Measurements from ENCODE around the gene EMC10. TPM values are rescaled to one million over a fixed set of nuclear protein-coding genes. Genes with fewer than 3 reads are reported as not detected.

Gene EMC10
- total RNA-seq, 2 donors from 2014 or later: 135 to 286 TPM

- WGBS: 43% methylated on average over 12 of the region's 12 CpGs
- no peaks in the 10 kb centered on the region for H3K27me3 ChIP-seq (replicated peaks; ENCODE audit: insufficient read depth)
- H3K4me3 ChIP-seq: no peak overlapping the region
- H3K27ac ChIP-seq: no peak overlapping the region
- intact Hi-C loops (cut with DNase I): no loop called here
- TF ChIP-seq CTCF (IDR thresholded peaks at IDR 0.05) (no peak), POLR2A (IDR thresholded peaks at IDR 0.05) (no peak), POLR2AphosphoS5 (IDR thresholded peaks at IDR 0.05) (no peak)
- H3K9me3 ChIP-seq: no peaks in the 10 kb centered on the region
- H3K4me1 ChIP-seq (replicated peaks): no peaks in the 10 kb centered on the region
- H3K36me3 ChIP-seq: no peaks in the 10 kb centered on the region
- no peak for DNase-seq (ENCODE audit: low spot score)
These were observed 40.1 kb downstream of the EMC10 start for GRCh38 chr19:50516456-50516855.

- intact Hi-C loops (cut with DNase I): no loop called here
- H3K36me3 ChIP-seq: no peaks in the 10 kb centered on the region
- no peak for DNase-seq (ENCODE audit: low spot score)
- TF ChIP-seq CTCF (IDR thresholded peaks at IDR 0.05) (no peak), POLR2AphosphoS5 (IDR thresholded peaks at IDR 0.05) (no peak), POLR2A (IDR thresholded peaks at IDR 0.05) (no peak)
- no peak overlapping the region for H3K4me3 ChIP-seq
- no peaks in the 10 kb centered on the region for H3K27me3 ChIP-seq (replicated peaks; ENCODE audit: insufficient read depth)
- no peak overlapping the region for H3K27ac ChIP-seq
- H3K9me3 ChIP-seq: no peaks in the 10 kb centered on the region
- 65% methylated on average over 48 of the region's 53 CpGs for WGBS
- H3K4me1 ChIP-seq (replicated peaks): no peaks in the 10 kb centered on the region
These were observed 40.8 kb downstream of the EMC10 start for GRCh38 chr19:50516964-50517703.

GRCh38 chr19:50517704-50518075, 41.4 kb downstream of the EMC10 start:
- intact Hi-C loops (cut with DNase I): no loop called here
- Histone ChIP-seq H3K27ac (no peak overlapping the region), H3K27me3 (replicated peaks; ENCODE audit: insufficient read depth) (no peaks in the 10 kb centered on the region), H3K36me3 (no peaks in the 10 kb centered on the region), H3K4me1 (replicated peaks) (no peaks in the 10 kb centered on the region), H3K4me3 (no peak overlapping the region), H3K9me3 (no peaks in the 10 kb centered on the region)
- DNase-seq (ENCODE audit: low spot score): no peak
- TF ChIP-seq POLR2A (IDR thresholded peaks at IDR 0.05) (no peak), CTCF (IDR thresholded peaks at IDR 0.05) (no peak), POLR2AphosphoS5 (IDR thresholded peaks at IDR 0.05) (no peak)
- WGBS: 95% methylated on average over 25 of the region's 37 CpGs

- Histone ChIP-seq H3K9me3 (no peaks in the 10 kb centered on the region), H3K36me3 (no peaks in the 10 kb centered on the region), H3K4me3 (no peak overlapping the region), H3K27ac (no peak overlapping the region), H3K27me3 (replicated peaks; ENCODE audit: insufficient read depth) (no peaks in the 10 kb centered on the region), H3K4me1 (replicated peaks) (no peaks in the 10 kb centered on the region)
- TF ChIP-seq CTCF (IDR thresholded peaks at IDR 0.05) (no peak), POLR2AphosphoS5 (IDR thresholded peaks at IDR 0.05) (no peak), POLR2A (IDR thresholded peaks at IDR 0.05) (no peak)
- no peak for DNase-seq (ENCODE audit: low spot score)
- 94% methylated on average over 71 of the region's 87 CpGs for WGBS
- intact Hi-C loops (cut with DNase I): no loop called here
These were observed 42.0 kb downstream of the EMC10 start for GRCh38 chr19:50518091-50519005.

Data from prostate gland (tissue), 2 donors.